ENCODE results near the gene SMARCE1.
"Not testable (repeated sequence)": the region's sequence is repeated elsewhere in the genome, so short reads cannot be mapped to it uniquely, and the experiment has no call there.

SMARCE1 gene

GRCh38 chr17:40611840-40612474 is 35.7 kb downstream of the SMARCE1 start:
- DNase-seq (ENCODE audit: low read depth, low spot score) = no peak

GRCh38 chr17:40610359-40610758 is 37.3 kb downstream of the SMARCE1 start:
- DNase-seq (ENCODE audit: low read depth, low spot score) = no peak

- no peak for DNase-seq (ENCODE audit: low read depth, low spot score)
Observed at GRCh38 chr17:40608061-40608581, 39.5 kb downstream of the SMARCE1 start.

- no peak for DNase-seq (ENCODE audit: low read depth, low spot score)
Observed at GRCh38 chr17:40607641-40608040, 40.0 kb downstream of the SMARCE1 start.

GRCh38 chr17:40606548-40607353 is 40.9 kb downstream of the SMARCE1 start:
- DNase-seq (ENCODE audit: low read depth, low spot score) = no peak

- no peak for DNase-seq (ENCODE audit: low read depth, low spot score)
Observed at GRCh38 chr17:40605306-40605705, 42.3 kb downstream of the SMARCE1 start.

GRCh38 chr17:40604327-40605080 is 43.1 kb downstream of the SMARCE1 start:
- no peak for DNase-seq (ENCODE audit: low read depth, low spot score)

- DNase-seq (ENCODE audit: low read depth, low spot score) = no peak
Observed at GRCh38 chr17:40602445-40603443, 44.9 kb downstream of the SMARCE1 start.

- no peak for DNase-seq (ENCODE audit: low read depth, low spot score)
Observed at GRCh38 chr17:40600486-40601046, 47.1 kb downstream of the SMARCE1 start.

- no peak for DNase-seq (ENCODE audit: low read depth, low spot score)
Observed at GRCh38 chr17:40599468-40599763, 48.2 kb downstream of the SMARCE1 start.

- DNase-seq (ENCODE audit: low read depth, low spot score) = peak; percentile 21
Observed at GRCh38 chr17:40598619-40599467, 48.8 kb downstream of the SMARCE1 start.

GRCh38 chr17:40598301-40598618 is 49.4 kb downstream of the SMARCE1 start:
- DNase-seq (ENCODE audit: low read depth, low spot score) = no peak

GRCh38 chr17:40597556-40598300 is 49.9 kb downstream of the SMARCE1 start:
- no peak for DNase-seq (ENCODE audit: low read depth, low spot score)

- DNase-seq (ENCODE audit: low read depth, low spot score) = no peak
Observed at GRCh38 chr17:40597156-40597555, 50.5 kb downstream of the SMARCE1 start.

GRCh38 chr17:40596261-40596919 is 51.2 kb downstream of the SMARCE1 start:
- no peak for DNase-seq (ENCODE audit: low read depth, low spot score)

- no peak for DNase-seq (ENCODE audit: low read depth, low spot score)
Observed at GRCh38 chr17:40590742-40591141, 56.9 kb downstream of the SMARCE1 start.

- no peak for DNase-seq (ENCODE audit: low read depth, low spot score)
Observed at GRCh38 chr17:40588552-40588951, 59.1 kb downstream of the SMARCE1 start.

- not testable (repeated sequence) for DNase-seq (ENCODE audit: low read depth, low spot score)
Observed at GRCh38 chr17:40586264-40586663, 61.4 kb downstream of the SMARCE1 start.

GRCh38 chr17:40584950-40585349 is 62.7 kb downstream of the SMARCE1 start:
- not testable (repeated sequence) for DNase-seq (ENCODE audit: low read depth, low spot score)

Data from smooth muscle cell of the brain vasculature (primary cell).